HL-60 (cell line): Measurements from ENCODE around the gene GALR2.

ENCODE experiments used
- DNase-seq, 2 experiments: peaks; one replicate each; pipeline ENCODE4 v3.0.0-alpha.2; 2010 to 2020; ENCODE audit warnings: low read depth in 1 of 2, low spot score in 1 of 2
- H3K27ac ChIP-seq: fragments of 250-450 bp; sonication (Bioruptor Pico); replicated peaks from 2 replicates; pipeline ENCODE4 v1.5.1; 2020; ENCODE audit warnings: mild to moderate bottlenecking, moderate library complexity
- H3K27me3 ChIP-seq: fragments of 250-450 bp; sonication (Bioruptor Pico); 2 replicates; pipeline ENCODE4 v1.5.1; 2021; ENCODE audit warnings: mild to moderate bottlenecking, moderate library complexity; ENCODE audit not compliant: insufficient read depth, poor library complexity, severe bottlenecking
- H3K4me3 ChIP-seq: replicated peaks from 2 replicates; pipeline ENCODE4 v1.5.1; 2011; ENCODE audit warnings: mild to moderate bottlenecking, control low read depth, low read length; ENCODE audit not compliant: insufficient read depth
- GABPA ChIP-seq: IDR thresholded peaks from 2 replicates; pipeline ENCODE4 v1.6.1; 2012; ENCODE audit warnings: low read depth
- POLR2AphosphoS5 ChIP-seq: IDR thresholded peaks from 2 replicates; pipeline ENCODE4 v1.6.1; 2012; ENCODE audit warnings: low read depth
- REST ChIP-seq: IDR thresholded peaks from 2 replicates; pipeline ENCODE4 v1.6.1; 2012; ENCODE audit warnings: low read depth; ENCODE audit not compliant: insufficient replicate concordance
- SPI1 ChIP-seq: IDR thresholded peaks from 2 replicates; pipeline ENCODE4 v1.6.1; 2012; ENCODE audit warnings: low read depth, mild to moderate bottlenecking, borderline replicate concordance
- long read RNA-seq: library from polyadenylated mRNA; unstranded; transcript quantifications from one replicate; pipeline ENCODE4 v2.0.0, GENCODE V29; 2020
- TF ChIP-seq, protein P1 (sequence below): IDR thresholded peaks from one replicate; pipeline ENCODE4 v1.5.1; 2011; ENCODE audit warnings: low read length, control low read depth, inconsistent platforms; ENCODE audit not compliant: insufficient read depth

Gene GALR2, protein sequence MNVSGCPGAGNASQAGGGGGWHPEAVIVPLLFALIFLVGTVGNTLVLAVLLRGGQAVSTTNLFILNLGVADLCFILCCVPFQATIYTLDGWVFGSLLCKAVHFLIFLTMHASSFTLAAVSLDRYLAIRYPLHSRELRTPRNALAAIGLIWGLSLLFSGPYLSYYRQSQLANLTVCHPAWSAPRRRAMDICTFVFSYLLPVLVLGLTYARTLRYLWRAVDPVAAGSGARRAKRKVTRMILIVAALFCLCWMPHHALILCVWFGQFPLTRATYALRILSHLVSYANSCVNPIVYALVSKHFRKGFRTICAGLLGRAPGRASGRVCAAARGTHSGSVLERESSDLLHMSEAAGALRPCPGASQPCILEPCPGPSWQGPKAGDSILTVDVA
- long read RNA-seq = 0 reads

GRCh38 chr17:76074390-76075363 lies at the start of gene GALR2:
TSS of gene GALR2 (plus strand) at chr17:76074781. CDS start at chr17:76074884, 103 bp downstream.
- Histone ChIP-seq H3K27ac (no peak within 1 kb of the TSS), H3K27me3 (peaks cover 54% of the 10 kb centered on the region), H3K4me3 (0 out of 2 replicates have a peak within 1 kb of the TSS, but pooled peaks have one; percentile 1)
- DNase-seq = peak in 1 of 2 experiments; percentile 45
- TF ChIP-seq SPI1 (peak; percentile 86), POLR2AphosphoS5 (no peak)

GRCh38 chr17:76025294-76025693 lies 49.3 kb upstream of the GALR2 start:
- Histone ChIP-seq H3K4me3 (no peak overlapping the region), H3K27ac (no peak overlapping the region), H3K27me3 (no peaks in the 10 kb centered on the region)
- DNase-seq = no peak
- TF ChIP-seq, protein P1, sequence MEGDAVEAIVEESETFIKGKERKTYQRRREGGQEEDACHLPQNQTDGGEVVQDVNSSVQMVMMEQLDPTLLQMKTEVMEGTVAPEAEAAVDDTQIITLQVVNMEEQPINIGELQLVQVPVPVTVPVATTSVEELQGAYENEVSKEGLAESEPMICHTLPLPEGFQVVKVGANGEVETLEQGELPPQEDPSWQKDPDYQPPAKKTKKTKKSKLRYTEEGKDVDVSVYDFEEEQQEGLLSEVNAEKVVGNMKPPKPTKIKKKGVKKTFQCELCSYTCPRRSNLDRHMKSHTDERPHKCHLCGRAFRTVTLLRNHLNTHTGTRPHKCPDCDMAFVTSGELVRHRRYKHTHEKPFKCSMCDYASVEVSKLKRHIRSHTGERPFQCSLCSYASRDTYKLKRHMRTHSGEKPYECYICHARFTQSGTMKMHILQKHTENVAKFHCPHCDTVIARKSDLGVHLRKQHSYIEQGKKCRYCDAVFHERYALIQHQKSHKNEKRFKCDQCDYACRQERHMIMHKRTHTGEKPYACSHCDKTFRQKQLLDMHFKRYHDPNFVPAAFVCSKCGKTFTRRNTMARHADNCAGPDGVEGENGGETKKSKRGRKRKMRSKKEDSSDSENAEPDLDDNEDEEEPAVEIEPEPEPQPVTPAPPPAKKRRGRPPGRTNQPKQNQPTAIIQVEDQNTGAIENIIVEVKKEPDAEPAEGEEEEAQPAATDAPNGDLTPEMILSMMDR = no peak
- no peak for TF ChIP-seq POLR2AphosphoS5
- TF ChIP-seq SPI1 = no peak
- no peak for TF ChIP-seq GABPA
- no peak for TF ChIP-seq REST

DNA sequence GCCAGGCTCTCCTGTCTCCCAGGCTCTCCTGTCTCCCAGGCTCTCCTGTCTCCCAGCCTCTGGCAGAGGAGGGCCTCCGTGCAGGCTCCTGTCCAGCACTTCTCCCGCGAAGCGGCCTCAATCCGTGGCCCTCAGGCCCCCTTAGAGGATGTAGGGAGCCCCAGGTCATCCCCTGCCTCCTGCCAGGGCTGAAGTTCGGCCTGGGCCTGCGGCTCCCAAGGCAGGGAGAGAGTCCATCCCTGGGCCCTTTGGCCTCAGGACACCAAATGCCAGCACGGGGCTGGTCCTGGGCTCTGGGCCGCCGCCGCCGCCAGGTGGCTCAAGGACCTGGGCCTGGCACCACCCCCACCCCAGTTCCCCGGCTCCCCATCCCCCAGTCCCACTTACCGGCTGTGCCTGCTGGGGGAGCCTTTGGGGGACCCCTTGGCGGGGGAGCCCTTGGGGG lies 47.8 kb upstream of the GALR2 start:
- Histone ChIP-seq H3K27ac (no peak overlapping the region), H3K4me3 (no peak overlapping the region), H3K27me3 (no peaks in the 10 kb centered on the region)
- TF ChIP-seq GABPA (no peak), SPI1 (no peak), POLR2AphosphoS5 (no peak), REST (no peak)
- TF ChIP-seq, protein P1 = no peak
- no peak for DNase-seq
